Measurements from ENCODE around the gene ACR.
A peak's percentile ranks its signal among the peaks of the same experiment; 100 is the strongest.
"Not testable (repeated sequence)": the region's sequence is repeated elsewhere in the genome, so short reads cannot be mapped to it uniquely, and the experiment has no call there.

The ACR gene

DNA sequence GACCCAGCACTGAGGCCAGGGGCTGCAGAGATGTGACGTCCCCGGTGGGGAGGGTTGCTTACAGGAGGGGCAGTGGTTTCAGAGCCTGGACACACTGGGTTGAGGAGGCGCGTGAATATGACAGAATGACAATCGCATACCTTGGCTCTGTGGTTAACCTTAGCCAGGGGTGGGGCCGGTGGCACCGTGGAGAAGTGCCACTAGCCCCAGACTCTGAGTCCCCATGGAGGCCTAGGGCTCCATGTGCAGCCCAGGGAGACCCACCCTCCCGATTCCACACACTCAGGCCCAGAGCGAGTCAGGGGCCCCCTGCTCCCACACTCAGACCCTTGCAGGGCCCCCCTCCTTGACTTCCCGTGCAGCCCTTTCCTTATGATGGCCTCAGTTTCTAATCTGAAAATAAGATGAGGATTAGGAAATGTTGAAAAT is 3.6 kb upstream of the ACR start:
- no peak for DNase-seq

DNA sequence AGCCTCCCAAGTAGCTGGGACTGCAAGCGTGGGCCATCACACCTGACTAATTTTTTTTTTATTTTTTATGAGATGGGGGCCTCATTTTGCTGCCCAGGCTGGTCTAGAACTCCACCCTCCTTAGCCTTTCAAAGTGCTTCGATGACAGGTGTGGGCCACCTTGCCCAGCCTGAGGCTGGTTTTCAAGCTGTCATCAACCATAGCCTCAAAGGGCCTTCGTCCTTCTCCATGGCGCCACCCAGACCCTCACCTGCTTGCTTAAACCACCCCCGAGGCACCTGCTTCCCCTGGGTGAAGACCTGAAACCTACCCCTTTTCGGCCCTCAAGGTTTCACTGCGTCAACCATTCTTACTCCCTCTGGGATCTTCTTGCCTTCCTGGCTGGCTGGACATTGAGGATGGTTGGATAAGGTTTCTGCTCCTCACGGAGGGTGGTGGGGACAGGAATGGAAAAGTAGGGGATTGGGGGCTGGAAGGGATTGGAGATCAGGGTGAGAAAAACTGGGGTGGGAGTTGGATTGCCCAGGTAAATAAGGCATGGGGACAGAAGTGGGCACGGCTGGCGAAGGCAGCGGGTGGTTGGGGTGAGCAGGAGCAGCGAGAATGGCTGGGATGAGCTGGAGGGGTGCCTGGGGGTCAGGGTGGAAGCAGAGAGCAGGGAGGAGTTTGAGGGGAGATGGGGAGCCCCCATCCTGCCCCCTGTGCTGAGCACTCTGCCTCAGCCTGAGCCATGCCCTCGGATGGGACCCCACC is 2.8 kb upstream of the ACR start:
- DNase-seq = no peak

DNA sequence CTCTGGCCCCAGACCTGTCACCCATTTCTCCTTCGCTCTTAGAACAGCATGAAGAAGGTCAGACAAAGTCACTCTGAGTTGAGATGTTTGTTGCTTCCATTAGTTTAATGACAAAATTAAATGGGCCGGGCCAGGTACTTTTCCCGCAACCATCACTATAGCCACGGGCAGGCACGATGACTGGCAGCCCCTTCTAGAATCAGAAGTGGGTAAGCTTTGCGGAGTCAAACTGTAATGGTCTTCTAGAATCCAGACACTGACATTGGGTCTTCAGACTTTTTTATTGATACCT is 2.3 kb upstream of the ACR start:
- DNase-seq = no peak

- no peak for DNase-seq
These were observed 734 bp downstream of the ACR start for GRCh38 chr22:50738649-50739227.

DNA sequence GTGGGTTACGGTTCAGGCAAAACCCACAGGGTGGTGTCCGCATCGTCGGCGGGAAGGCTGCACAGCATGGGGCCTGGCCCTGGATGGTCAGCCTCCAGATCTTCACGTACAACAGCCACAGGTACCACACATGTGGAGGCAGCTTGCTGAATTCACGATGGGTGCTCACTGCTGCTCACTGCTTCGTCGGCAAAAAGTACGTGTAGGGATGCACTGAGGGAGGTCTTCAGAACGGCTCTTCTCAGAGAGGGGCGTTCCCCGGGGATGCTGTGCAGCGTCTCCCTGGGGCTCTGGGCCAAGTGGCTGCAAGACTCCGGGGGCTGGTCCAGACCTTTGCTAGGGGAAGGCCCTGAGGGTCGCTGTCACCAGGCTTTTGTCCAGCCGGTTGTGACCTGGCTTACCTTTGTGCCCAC is 1.3 kb downstream of the ACR start:
- no peak for DNase-seq

- no peak for DNase-seq
These were observed 1.9 kb downstream of the ACR start for GRCh38 chr22:50739894-50740293.

DNA sequence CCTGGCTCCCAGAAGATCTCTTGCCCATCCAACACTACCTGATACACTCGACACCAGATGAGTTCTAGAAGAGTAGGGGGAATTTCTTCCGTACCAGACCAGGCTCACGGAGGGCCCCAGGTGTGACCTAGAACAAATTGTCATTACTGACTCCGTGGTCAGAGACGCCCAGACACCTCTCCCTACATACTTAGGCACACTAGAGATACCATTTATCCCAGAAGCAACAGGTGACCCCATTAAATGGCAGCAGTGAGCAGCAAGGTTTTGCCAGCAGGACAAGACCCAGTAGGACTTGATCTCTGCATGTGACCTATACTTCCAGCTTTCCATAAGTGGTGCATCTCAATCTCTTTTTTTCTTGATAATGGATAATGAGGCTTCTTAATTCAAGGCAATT is 2.7 kb downstream of the ACR start:
- not testable (repeated sequence) for DNase-seq

GRCh38 chr22:50744424-50744823 is 6.4 kb downstream of the ACR start:
- not testable (repeated sequence) for DNase-seq

GRCh38 chr22:50747521-50747920 is 9.5 kb downstream of the ACR start:
- not testable (repeated sequence) for DNase-seq

GRCh38 chr22:50748630-50749029 is 10.6 kb downstream of the ACR start:
- DNase-seq = not testable (repeated sequence)

- not testable (repeated sequence) for DNase-seq
These were observed 11.5 kb downstream of the ACR start for GRCh38 chr22:50749302-50750074.

- not testable (repeated sequence) for DNase-seq
These were observed 17.2 kb downstream of the ACR start for GRCh38 chr22:50755251-50755650.

DNA sequence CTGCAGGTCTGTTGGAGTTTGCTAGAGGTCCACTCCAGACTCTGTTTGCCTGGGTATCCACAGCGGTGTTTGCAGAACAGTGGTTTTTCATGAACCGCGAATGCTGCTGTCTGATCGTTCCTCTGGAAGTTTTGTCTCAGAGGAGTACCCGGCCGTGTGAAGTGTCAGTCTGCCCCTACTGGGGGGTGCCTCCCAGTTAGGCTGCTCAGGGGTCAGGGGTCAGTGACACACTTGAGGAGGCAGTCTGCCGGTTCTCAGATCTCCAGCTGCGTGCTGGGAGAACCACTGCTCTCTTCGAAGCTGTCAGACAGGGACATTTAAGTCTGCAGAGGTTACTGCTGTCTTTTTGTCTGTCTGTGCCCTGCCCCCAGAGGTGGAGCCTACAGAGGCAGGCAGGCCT is 18.4 kb downstream of the ACR start:
- DNase-seq = not testable (repeated sequence)

DNA sequence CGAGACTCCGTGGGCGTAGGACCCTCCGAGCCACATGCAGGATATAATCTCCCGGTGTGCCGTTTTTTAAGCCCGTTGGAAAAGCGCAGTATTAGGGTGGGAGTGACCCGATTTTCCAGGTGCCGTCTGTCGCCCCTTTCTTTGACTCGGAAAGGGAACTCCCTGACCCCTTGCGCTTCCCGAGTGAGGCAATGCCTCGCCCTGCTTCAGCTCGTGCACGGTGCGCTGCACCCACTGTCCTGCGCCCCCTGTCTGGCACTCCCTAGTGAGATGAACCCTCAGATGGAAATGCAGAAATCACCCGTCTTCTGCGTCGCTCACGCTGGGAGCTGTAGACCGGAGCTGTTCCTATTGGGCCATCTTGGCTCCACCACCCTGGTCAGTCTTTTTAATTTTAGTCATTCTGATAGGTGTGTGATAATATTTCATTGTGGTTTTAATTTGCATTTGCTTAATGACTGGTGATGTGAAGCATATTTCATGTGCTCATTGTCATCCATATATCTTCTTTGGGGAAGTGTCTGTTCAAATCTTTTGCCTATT is 19.0 kb downstream of the ACR start:
- peak; percentile 1 for DNase-seq

- not testable (repeated sequence) for DNase-seq
These were observed 21.8 kb downstream of the ACR start for GRCh38 chr22:50759597-50760341.

- not testable (repeated sequence) for DNase-seq
These were observed 23.8 kb downstream of the ACR start for GRCh38 chr22:50761829-50762228.

GRCh38 chr22:50764288-50764687 is 26.3 kb downstream of the ACR start:
- not testable (repeated sequence) for DNase-seq

GRCh38 chr22:50775132-50775531 is 37.1 kb downstream of the ACR start:
- DNase-seq = peak; percentile 11

DNA sequence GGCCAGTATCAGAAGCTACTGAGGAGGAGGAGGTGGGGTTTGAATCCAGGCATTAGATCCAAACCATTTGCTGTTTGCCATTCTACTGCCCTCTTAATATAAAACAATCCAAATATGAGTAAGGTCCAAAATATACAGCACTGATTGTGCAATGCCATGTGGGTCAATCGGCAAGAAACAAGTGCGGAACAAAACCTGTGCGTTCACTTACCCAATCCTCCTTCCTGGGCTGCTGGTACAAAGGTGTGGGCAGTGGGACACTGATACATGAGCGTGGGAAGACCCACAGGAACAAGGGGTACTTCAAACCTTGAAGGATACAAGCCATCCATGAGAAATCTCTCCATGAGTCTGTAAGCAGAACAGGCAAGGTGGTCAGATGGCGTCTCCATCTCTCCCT is 39.6 kb downstream of the ACR start:
- not testable (repeated sequence) for DNase-seq

- DNase-seq = not testable (repeated sequence)
These were observed 42.2 kb downstream of the ACR start for GRCh38 chr22:50780244-50780643.

DNA sequence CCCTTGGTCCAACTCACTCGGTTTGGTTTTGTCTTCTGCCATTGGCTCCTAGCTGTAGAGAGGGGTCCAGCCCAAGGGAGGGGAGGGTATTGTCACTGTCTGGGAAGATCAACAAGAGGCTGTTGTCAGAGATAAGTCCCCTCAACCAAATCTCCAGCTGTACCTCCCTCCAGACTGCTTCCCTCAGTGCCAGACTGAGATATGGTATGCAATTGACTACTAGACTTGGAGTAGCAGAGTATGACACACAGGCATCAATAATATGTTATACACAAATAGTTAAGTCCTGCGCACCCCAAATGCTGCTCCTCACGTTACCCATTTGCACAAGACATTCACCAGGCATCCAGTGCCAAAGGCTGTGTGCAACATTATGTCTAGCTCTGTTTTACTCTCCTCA is 44.2 kb downstream of the ACR start:
- DNase-seq = not testable (repeated sequence)

GRCh38 chr22:50783033-50783879 is 45.3 kb downstream of the ACR start, which contains the start of gene RABL2B:
Gene RABL2B, minus strand, starts transcription at chr22:50783636. Its CDS starts 1,342 bp downstream, at chr22:50782294.
- peak; percentile 96 for DNase-seq
